ENCODE measurements around the gene METTL25B. TPM values are rescaled to one million over a fixed set of nuclear protein-coding genes. Genes with fewer than 3 reads are reported as not detected.

Gene METTL25B
- total RNA-seq, 4 donors from 2014 or later, result 12.9 to 28.0 (median 17.6) TPM

GRCh38 chr1:156744786-156745419 is 16.6 kb downstream of the METTL25B start:
- Histone ChIP-seq H3K36me3 (peaks cover 0 to 31% of the 10 kb centered on the region in 2 donors), H3K9me3 (no peaks in the 10 kb centered on the region), H3K27me3 (no peaks in the 10 kb centered on the region), H3K4me3 (no peak overlapping the region), H3K27ac (peak overlapping the region; percentile 94 to 100 (median 100)), H3K4me1 (peaks cover 53 to 55% of the 10 kb centered on the region in 2 donors)
- in situ Hi-C loops (cut with MboI; ENCODE audit: low sequenced_read_pairs in 4 of 4), result loop anchor here in 1 of 4 donors (25.0 kb wide), 1 partner anchor 683 kb away; the partner anchor contains the start of genes LAMTOR2, RAB25 and UBQLN4
- intact Hi-C loops (cut with DNase I; ENCODE audit: low total_unique reads), result loop anchor here (5.0 to 10.0 kb wide), 4 partner anchors 83 to 620 kb away; partner anchors contain the start of genes CCT3 and TSACC
- ATAC-seq (no peak), DNase-seq (no peak)
- TF ChIP-seq POLR2A (IDR thresholded peaks at IDR 0.05), result no peak
- no peak for TF ChIP-seq CTCF (IDR thresholded peaks at IDR 0.05 in 4 of 5, conservative IDR thresholded peaks at IDR 0.05 in 1 of 5)

- no peak for ATAC-seq
- H3K27ac ChIP-seq, result peak overlapping the region; percentile 94 to 100 (median 100)
- TF ChIP-seq POLR2A (IDR thresholded peaks at IDR 0.05) (no peak), CTCF (IDR thresholded peaks at IDR 0.05 in 4 of 5, conservative IDR thresholded peaks at IDR 0.05 in 1 of 5) (no peak)
- peak overlapping the region; percentile 86 to 100 (median 96) for H3K4me3 ChIP-seq
- peaks cover 0 to 31% of the 10 kb centered on the region in 2 donors for H3K36me3 ChIP-seq
- no peaks in the 10 kb centered on the region for H3K9me3 ChIP-seq
- intact Hi-C loops (cut with DNase I; ENCODE audit: low total_unique reads), result loop anchor here (5.0 to 10.0 kb wide), 3 partner anchors 239 to 621 kb away; partner anchors contain the start of genes CCT3 and TSACC
- no peaks in the 10 kb centered on the region for H3K27me3 ChIP-seq
- H3K4me1 ChIP-seq, result peaks cover 48 to 55% of the 10 kb centered on the region in 2 donors
- DNase-seq, result no peak
- in situ Hi-C loops (cut with MboI; ENCODE audit: low sequenced_read_pairs in 4 of 4), result loop anchor here in 1 of 4 donors (25.0 kb wide), 1 partner anchor 684 kb away; the partner anchor contains the start of genes LAMTOR2, RAB25 and UBQLN4
Observed at GRCh38 chr1:156745881-156746280, 17.6 kb downstream of the METTL25B start.

GRCh38 chr1:156746406-156746727 is 18.1 kb downstream of the METTL25B start:
- in situ Hi-C loops (cut with MboI; ENCODE audit: low sequenced_read_pairs in 4 of 4), result loop anchor here in 1 of 4 donors (25.0 kb wide), 1 partner anchor 684 kb away; the partner anchor contains the start of genes LAMTOR2, RAB25 and UBQLN4
- Histone ChIP-seq H3K36me3 (peaks cover 0 to 31% of the 10 kb centered on the region in 2 donors), H3K4me3 (peak overlapping the region; percentile 86 to 100 (median 96)), H3K9me3 (no peaks in the 10 kb centered on the region), H3K4me1 (peaks cover 47 to 54% of the 10 kb centered on the region in 2 donors), H3K27me3 (no peaks in the 10 kb centered on the region), H3K27ac (peak overlapping the region; percentile 94 to 100 (median 100))
- no peak for ATAC-seq
- no peak for DNase-seq
- TF ChIP-seq POLR2A (IDR thresholded peaks at IDR 0.05) (no peak), CTCF (IDR thresholded peaks at IDR 0.05 in 4 of 5, conservative IDR thresholded peaks at IDR 0.05 in 1 of 5) (no peak)
- intact Hi-C loops (cut with DNase I; ENCODE audit: low total_unique reads), result loop anchor here (5.0 to 10.0 kb wide), 3 partner anchors 239 to 622 kb away; partner anchors contain the start of genes CCT3 and TSACC

- Histone ChIP-seq H3K9me3 (no peaks in the 10 kb centered on the region), H3K27me3 (no peaks in the 10 kb centered on the region), H3K36me3 (peaks cover 0 to 31% of the 10 kb centered on the region in 2 donors), H3K27ac (peak overlapping the region; percentile 94 to 100 (median 100)), H3K4me3 (peak overlapping the region; percentile 86 to 100 (median 96)), H3K4me1 (peaks cover 41 to 48% of the 10 kb centered on the region in 2 donors)
- peak in 2 of 5 experiments; percentile 34 to 42 for TF ChIP-seq CTCF (IDR thresholded peaks at IDR 0.05 in 4 of 5, conservative IDR thresholded peaks at IDR 0.05 in 1 of 5)
- TF ChIP-seq POLR2A (IDR thresholded peaks at IDR 0.05), result peak; percentile 55 to 81
- intact Hi-C loops (cut with DNase I; ENCODE audit: low total_unique reads), result loop anchor here (5.0 to 10.0 kb wide), 3 partner anchors 240 to 622 kb away; partner anchors contain the start of genes CCT3 and TSACC
- ATAC-seq (peak; percentile 51 to 55), DNase-seq (peak; percentile 88 to 95)
- in situ Hi-C loops (cut with MboI; ENCODE audit: low sequenced_read_pairs in 4 of 4), result loop anchor here in 1 of 4 donors (25.0 kb wide), 1 partner anchor 685 kb away; the partner anchor contains the start of genes LAMTOR2, RAB25 and UBQLN4
Observed at GRCh38 chr1:156746728-156747631, 18.7 kb downstream of the METTL25B start.
